Karpas-422 (cell line): ENCODE results near the gene TMEM132A. TPM values are rescaled to one million over a fixed set of nuclear protein-coding genes. Genes with fewer than 3 reads are reported as not detected.

Source experiments
- DNase-seq: peaks from one replicate; pipeline ENCODE4 v3.0.0-alpha.2; 2015
- H2AFZ ChIP-seq: fragments of 200-600 bp; sonication (generic); 2 replicates; pipeline ENCODE4 v1.6.1; 2014; ENCODE audit warnings: antibody characterized with exemption, low read length, mixed read lengths
- H3K27ac ChIP-seq: fragments of 200-600 bp; sonication (generic); 2 replicates; pipeline ENCODE4 v1.5.1; 2014; ENCODE audit warnings: mild to moderate bottlenecking, low read length, moderate library complexity
- H3K27me3 ChIP-seq: fragments of 200-600 bp; sonication (generic); 2 replicates; pipeline ENCODE4 v1.6.1; 2014; ENCODE audit warnings: low read length, mixed read lengths
- H3K36me3 ChIP-seq: fragments of 200-600 bp; sonication (generic); 2 replicates; pipeline ENCODE4 v1.6.1; 2014; ENCODE audit warnings: low read length, mixed read lengths; ENCODE audit not compliant: insufficient read depth
- H3K4me1 ChIP-seq: fragments of 200-600 bp; sonication (generic); 2 replicates; pipeline ENCODE4 v1.6.1; 2014; ENCODE audit warnings: mild to moderate bottlenecking, low read length, mixed read lengths
- H3K4me2 ChIP-seq: fragments of 200-600 bp; sonication (generic); 2 replicates; pipeline ENCODE4 v1.6.1; 2014; ENCODE audit warnings: low read length, low read depth, mild to moderate bottlenecking; ENCODE audit not compliant: poor library complexity, severe bottlenecking
- H3K4me3 ChIP-seq: fragments of 200-600 bp; sonication (generic); 2 replicates; pipeline ENCODE4 v1.5.1; 2014; ENCODE audit warnings: mild to moderate bottlenecking, antibody characterized with exemption, low read length, mixed read lengths
- H3K79me2 ChIP-seq: fragments of 200-600 bp; sonication (generic); 2 replicates; pipeline ENCODE4 v1.6.1; 2014; ENCODE audit warnings: mild to moderate bottlenecking, low read length, mixed read lengths
- H3K9ac ChIP-seq: fragments of 200-600 bp; sonication (generic); 2 replicates; pipeline ENCODE4 v1.6.0; 2014; ENCODE audit warnings: low read length
- H3K9me2 ChIP-seq: fragments of 200-600 bp; sonication (generic), shearing (Covaris generic); replicated peaks from 2 replicates; pipeline ENCODE4 v1.6.0; 2014; ENCODE audit warnings: mild to moderate bottlenecking, low read length, moderate library complexity; ENCODE audit not compliant: insufficient read depth
- H3K9me3 ChIP-seq: fragments of 300-700, 200-600 bp; sonication (generic); 2 replicates; pipeline ENCODE4 v1.6.1; 2014; ENCODE audit warnings: low read length, mixed read lengths
- H4K20me1 ChIP-seq: fragments of 200-600 bp; sonication (generic); 2 replicates; pipeline ENCODE4 v1.6.1; 2014; ENCODE audit warnings: mild to moderate bottlenecking, antibody characterized with exemption, low read length, low read depth; ENCODE audit not compliant: insufficient read depth
- small RNA-seq: library from RNA; depleted of rRNA; stranded (forward); fragments of <200 nt; gene quantifications from one replicate; pipeline ENCODE3, GENCODE V24; 2014
- total RNA-seq: library from RNA; depleted of rRNA; stranded (reverse); fragments of >200 nt; shearing (Covaris generic); gene quantifications from 2 replicates; pipeline ENCODE4 v1.2.3, GENCODE V29; 2014; ENCODE audit warnings: low replicate concordance; rRNA removed

TMEM132A gene
- total RNA-seq, 1 experiment from 2014 or later = 1.6 TPM

DNA sequence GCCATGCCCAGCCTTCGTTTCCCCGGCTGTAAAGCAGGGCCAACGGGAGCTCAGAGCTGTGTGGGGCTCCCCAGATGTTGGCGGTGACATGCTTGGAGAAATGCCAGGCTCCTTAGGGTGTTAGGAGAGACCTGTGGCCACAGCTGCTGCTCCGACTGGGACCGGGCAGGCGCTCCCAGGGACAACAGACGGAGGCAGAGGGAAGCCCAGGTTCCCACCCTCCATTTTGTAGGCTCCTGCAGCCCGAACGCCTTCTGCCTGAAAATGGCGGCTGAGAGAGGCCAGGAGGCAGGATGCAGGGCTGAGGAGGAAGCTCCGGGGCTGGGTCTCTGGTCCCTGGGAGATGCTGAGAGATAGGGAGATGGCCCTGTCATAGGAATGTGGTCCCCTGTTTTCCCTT lies 57.3 kb downstream of the TMEM132A start:
- no peak overlapping the region for H2AFZ ChIP-seq
- DNase-seq = no peak
- H3K4me2 ChIP-seq = no peak overlapping the region
- no peaks in the 10 kb centered on the region for H3K9me2 ChIP-seq
- no peaks in the 10 kb centered on the region for H3K9me3 ChIP-seq
- H3K36me3 ChIP-seq = no peaks in the 10 kb centered on the region
- H4K20me1 ChIP-seq = no peaks in the 10 kb centered on the region
- no peaks in the 10 kb centered on the region for H3K27me3 ChIP-seq
- no peak overlapping the region for H3K27ac ChIP-seq
- H3K4me1 ChIP-seq = peaks cover 22% of the 10 kb centered on the region
- no peak overlapping the region for H3K4me3 ChIP-seq
- no peaks in the 10 kb centered on the region for H3K79me2 ChIP-seq
- H3K9ac ChIP-seq = no peak overlapping the region

- no peak overlapping the region for H3K9ac ChIP-seq
- no peaks in the 10 kb centered on the region for H3K79me2 ChIP-seq
- H3K27me3 ChIP-seq = no peaks in the 10 kb centered on the region
- no peaks in the 10 kb centered on the region for H3K9me2 ChIP-seq
- no peak for DNase-seq
- no peaks in the 10 kb centered on the region for H3K36me3 ChIP-seq
- no peak overlapping the region for H2AFZ ChIP-seq
- H4K20me1 ChIP-seq = no peaks in the 10 kb centered on the region
- peaks cover 21% of the 10 kb centered on the region for H3K4me1 ChIP-seq
- no peak overlapping the region for H3K4me3 ChIP-seq
- H3K4me2 ChIP-seq = no peak overlapping the region
- H3K9me3 ChIP-seq = no peaks in the 10 kb centered on the region
- H3K27ac ChIP-seq = no peak overlapping the region
Observed at GRCh38 chr11:60982184-60982583, 57.9 kb downstream of the TMEM132A start.

- Histone ChIP-seq H3K9me2 (no peaks in the 10 kb centered on the region), H3K79me2 (no peaks in the 10 kb centered on the region), H2AFZ (no peak overlapping the region), H4K20me1 (no peaks in the 10 kb centered on the region), H3K27me3 (no peaks in the 10 kb centered on the region), H3K4me1 (peaks cover 7% of the 10 kb centered on the region), H3K9me3 (no peaks in the 10 kb centered on the region), H3K4me2 (no peak overlapping the region), H3K9ac (no peak overlapping the region), H3K27ac (no peak overlapping the region), H3K4me3 (no peak overlapping the region), H3K36me3 (no peaks in the 10 kb centered on the region)
- DNase-seq = no peak
Observed at GRCh38 chr11:60984149-60984548, 59.9 kb downstream of the TMEM132A start.

DNA sequence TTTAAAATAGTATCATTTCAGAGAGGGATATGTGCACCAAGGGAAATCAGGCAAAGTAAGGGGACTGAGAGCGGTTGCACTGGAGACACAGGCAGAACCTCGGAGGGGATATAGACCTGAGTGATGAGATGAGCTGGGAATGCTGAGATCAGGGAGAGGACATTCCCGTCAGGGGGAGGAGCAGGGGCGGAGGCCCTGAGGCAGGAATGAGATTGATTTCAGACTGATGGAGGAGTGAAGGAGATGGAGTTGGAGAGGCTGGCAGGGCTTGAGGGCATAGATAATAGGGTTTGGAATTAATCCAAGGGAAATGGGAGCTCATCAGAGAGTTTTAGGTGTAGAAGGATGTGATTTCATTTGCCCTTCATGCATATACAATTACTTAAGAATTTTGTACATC lies 60.4 kb downstream of the TMEM132A start:
- Histone ChIP-seq H3K27ac (no peak overlapping the region), H3K4me1 (peaks cover 10% of the 10 kb centered on the region), H3K9me3 (no peaks in the 10 kb centered on the region), H3K36me3 (no peaks in the 10 kb centered on the region), H3K4me3 (no peak overlapping the region), H3K9ac (no peak overlapping the region), H3K27me3 (no peaks in the 10 kb centered on the region), H3K79me2 (no peaks in the 10 kb centered on the region), H3K9me2 (no peaks in the 10 kb centered on the region), H3K4me2 (no peak overlapping the region), H4K20me1 (no peaks in the 10 kb centered on the region), H2AFZ (no peak overlapping the region)
- DNase-seq = no peak

DNA sequence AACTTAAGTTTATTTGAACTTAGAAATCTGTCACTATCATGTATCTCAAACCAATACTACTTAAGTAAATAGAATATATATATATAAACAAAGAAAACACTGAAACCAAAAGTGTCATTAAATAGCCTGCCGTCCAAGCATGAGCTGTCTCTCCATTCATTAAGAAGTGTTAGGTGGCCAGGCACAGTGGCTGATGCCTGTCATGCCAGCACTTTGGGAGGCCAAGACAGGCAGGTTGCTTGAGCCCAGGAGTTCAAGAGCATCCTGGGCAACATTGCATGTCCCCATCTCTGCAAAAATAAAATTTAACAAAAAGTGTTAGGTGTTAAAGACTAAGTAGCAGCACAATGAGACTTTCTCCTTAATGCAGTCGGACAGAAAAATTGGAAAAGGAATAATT lies 61.2 kb downstream of the TMEM132A start:
- Histone ChIP-seq H3K9me3 (no peaks in the 10 kb centered on the region), H3K27ac (no peak overlapping the region), H3K9me2 (no peaks in the 10 kb centered on the region), H2AFZ (no peak overlapping the region), H3K4me1 (peaks cover 10% of the 10 kb centered on the region), H3K4me3 (no peak overlapping the region), H4K20me1 (no peaks in the 10 kb centered on the region), H3K79me2 (no peaks in the 10 kb centered on the region), H3K36me3 (no peaks in the 10 kb centered on the region), H3K4me2 (no peak overlapping the region), H3K27me3 (no peaks in the 10 kb centered on the region), H3K9ac (no peak overlapping the region)
- no peak for DNase-seq

GRCh38 chr11:60985991-60986915 lies 62.0 kb downstream of the TMEM132A start:
- H3K27ac ChIP-seq = no peak overlapping the region
- no peaks in the 10 kb centered on the region for H3K27me3 ChIP-seq
- no peaks in the 10 kb centered on the region for H3K36me3 ChIP-seq
- H3K9ac ChIP-seq = no peak overlapping the region
- H3K4me3 ChIP-seq = no peak overlapping the region
- H4K20me1 ChIP-seq = no peaks in the 10 kb centered on the region
- no peak overlapping the region for H2AFZ ChIP-seq
- H3K9me2 ChIP-seq = no peaks in the 10 kb centered on the region
- no peak for DNase-seq
- H3K4me1 ChIP-seq = peaks cover 10% of the 10 kb centered on the region
- H3K79me2 ChIP-seq = no peaks in the 10 kb centered on the region
- H3K9me3 ChIP-seq = no peaks in the 10 kb centered on the region
- no peak overlapping the region for H3K4me2 ChIP-seq

Small RNAs within 50 kb of the gene (small RNA-seq; reads per million reads assigned to genes)
- gene RNU6-933P = not detected

Other genes starting within 250 kb of the TMEM132A start
- gene MS4A8, start 224.8 kb upstream of the TMEM132A start, total RNA-seq = not detected in 2 replicates
- not detected in 2 replicates for gene MS4A18, start 199.7 kb upstream of the TMEM132A start, total RNA-seq
- gene MS4A15, start 167.6 kb upstream of the TMEM132A start, total RNA-seq = not detected in 2 replicates
- not detected in 2 replicates for gene MS4A10, start 139.1 kb upstream of the TMEM132A start, total RNA-seq
- 10.4 and 21.2 TPM in 2 replicates for gene CCDC86, start 82.3 kb upstream of the TMEM132A start, total RNA-seq
- not detected in 2 replicates for gene PTGDR2, start 68.5 kb upstream of the TMEM132A start, total RNA-seq
- gene ZP1, start 56.9 kb upstream of the TMEM132A start, total RNA-seq = not detected in 2 replicates
- 87.2 and 109 TPM in 2 replicates for gene PRPF19, start 17.9 kb upstream of the TMEM132A start, total RNA-seq
- gene TMEM109, start 10.3 kb upstream of the TMEM132A start, total RNA-seq = 42.3 and 44.4 TPM in 2 replicates
- 49.5 and 64.7 TPM in 2 replicates for gene SLC15A3, start 27.7 kb downstream of the TMEM132A start, total RNA-seq
- gene CD6, start 47.2 kb downstream of the TMEM132A start, total RNA-seq = not detected in 2 replicates
- gene CD5, start 178.0 kb downstream of the TMEM132A start, total RNA-seq = not detected in 2 replicates
- 11.3 and 13.8 TPM in 2 replicates for gene VPS37C, start 237.0 kb downstream of the TMEM132A start, total RNA-seq